ENCODE results near the gene LIN9.

LIN9 gene

GRCh38 chr1:226322986-226323385 is 14.0 kb upstream of the LIN9 start:
- Histone ChIP-seq H3K4me1 (ENCODE audit: insufficient read depth, poor library complexity, severe bottlenecking) (no peaks in the 10 kb centered on the region), H3K27me3 (ENCODE audit: insufficient read depth, poor library complexity, severe bottlenecking) (no peaks in the 10 kb centered on the region), H3K9me3 (ENCODE audit: severe bottlenecking) (no peaks in the 10 kb centered on the region), H3K27ac (ENCODE audit: poor library complexity, severe bottlenecking) (no peak overlapping the region), H3K36me3 (ENCODE audit: low read depth) (no peaks in the 10 kb centered on the region), H3K4me3 (ENCODE audit: severe bottlenecking) (no peak overlapping the region)
- peak; percentile 21; the same call in 1 of the 3 replicates for ATAC-seq (ENCODE audit: low read depth)
- DNase-seq (ENCODE audit: low spot score): no peak
- TF ChIP-seq CTCF (IDR thresholded peaks at IDR 0.05; ENCODE audit: poor library complexity, severe bottlenecking): no peak

- no peak overlapping the region for H3K27ac ChIP-seq (ENCODE audit: poor library complexity, severe bottlenecking)
- no peaks in the 10 kb centered on the region for H3K9me3 ChIP-seq (ENCODE audit: severe bottlenecking)
- no peak overlapping the region for H3K4me3 ChIP-seq (ENCODE audit: severe bottlenecking)
- no peaks in the 10 kb centered on the region for H3K27me3 ChIP-seq (ENCODE audit: insufficient read depth, poor library complexity, severe bottlenecking)
- no peak for TF ChIP-seq CTCF (IDR thresholded peaks at IDR 0.05; ENCODE audit: poor library complexity, severe bottlenecking)
- no peaks in the 10 kb centered on the region for H3K4me1 ChIP-seq (ENCODE audit: insufficient read depth, poor library complexity, severe bottlenecking)
- ATAC-seq (ENCODE audit: low read depth) (no peak), DNase-seq (ENCODE audit: low spot score) (no peak)
- no peaks in the 10 kb centered on the region for H3K36me3 ChIP-seq (ENCODE audit: low read depth)
Measured at GRCh38 chr1:226320930-226321329, 12.0 kb upstream of the LIN9 start.

- no peaks in the 10 kb centered on the region for H3K4me1 ChIP-seq (ENCODE audit: insufficient read depth, poor library complexity, severe bottlenecking)
- H3K9me3 ChIP-seq (ENCODE audit: severe bottlenecking): no peaks in the 10 kb centered on the region
- no peak overlapping the region for H3K27ac ChIP-seq (ENCODE audit: poor library complexity, severe bottlenecking)
- H3K36me3 ChIP-seq (ENCODE audit: low read depth): no peaks in the 10 kb centered on the region
- DNase-seq (ENCODE audit: low spot score) (no peak), ATAC-seq (ENCODE audit: low read depth) (no peak)
- no peak for TF ChIP-seq CTCF (IDR thresholded peaks at IDR 0.05; ENCODE audit: poor library complexity, severe bottlenecking)
- no peak overlapping the region for H3K4me3 ChIP-seq (ENCODE audit: severe bottlenecking)
- H3K27me3 ChIP-seq (ENCODE audit: insufficient read depth, poor library complexity, severe bottlenecking): no peaks in the 10 kb centered on the region
Measured at GRCh38 chr1:226318471-226318870, 9.5 kb upstream of the LIN9 start.

- Histone ChIP-seq H3K4me1 (ENCODE audit: insufficient read depth, poor library complexity, severe bottlenecking) (peaks cover 6% of the 10 kb centered on the region), H3K9me3 (ENCODE audit: severe bottlenecking) (no peaks in the 10 kb centered on the region), H3K27me3 (ENCODE audit: insufficient read depth, poor library complexity, severe bottlenecking) (no peaks in the 10 kb centered on the region), H3K4me3 (ENCODE audit: severe bottlenecking) (no peak overlapping the region), H3K36me3 (ENCODE audit: low read depth) (no peaks in the 10 kb centered on the region), H3K27ac (ENCODE audit: poor library complexity, severe bottlenecking) (no peak overlapping the region)
- ATAC-seq (ENCODE audit: low read depth) (no peak), DNase-seq (ENCODE audit: low spot score) (no peak)
- TF ChIP-seq CTCF (IDR thresholded peaks at IDR 0.05; ENCODE audit: poor library complexity, severe bottlenecking): no peak
Measured at GRCh38 chr1:226314055-226314454, 5.1 kb upstream of the LIN9 start.

GRCh38 chr1:226312065-226312464 is 3.1 kb upstream of the LIN9 start:
- Histone ChIP-seq H3K4me1 (ENCODE audit: insufficient read depth, poor library complexity, severe bottlenecking) (peaks cover 6% of the 10 kb centered on the region), H3K36me3 (ENCODE audit: low read depth) (no peaks in the 10 kb centered on the region), H3K4me3 (ENCODE audit: severe bottlenecking) (no peak overlapping the region), H3K27me3 (ENCODE audit: insufficient read depth, poor library complexity, severe bottlenecking) (no peaks in the 10 kb centered on the region), H3K9me3 (ENCODE audit: severe bottlenecking) (no peaks in the 10 kb centered on the region), H3K27ac (ENCODE audit: poor library complexity, severe bottlenecking) (no peak overlapping the region)
- no peak for ATAC-seq (ENCODE audit: low read depth)
- DNase-seq (ENCODE audit: low spot score): no peak
- TF ChIP-seq CTCF (IDR thresholded peaks at IDR 0.05; ENCODE audit: poor library complexity, severe bottlenecking): no peak

Measured in RWPE2 (cell line).